HG02885 (cell line): ENCODE data around the gene MC1R.
"Not testable (repeated sequence)": the region's sequence is repeated elsewhere in the genome, so short reads cannot be mapped to it uniquely, and the experiment has no call there.

Source experiments
- ATAC-seq: cut with Tn5 transposase; IDR thresholded peaks from one replicate; pipeline ENCODE4 v1.9.1; 2021; ENCODE audit warnings: mild to moderate bottlenecking; ENCODE audit not compliant: unreplicated experiment, poor library complexity

Gene MC1R

GRCh38 chr16:89913408-89914387 is 5.0 kb upstream of the MC1R start:
- no peak for ATAC-seq

DNA sequence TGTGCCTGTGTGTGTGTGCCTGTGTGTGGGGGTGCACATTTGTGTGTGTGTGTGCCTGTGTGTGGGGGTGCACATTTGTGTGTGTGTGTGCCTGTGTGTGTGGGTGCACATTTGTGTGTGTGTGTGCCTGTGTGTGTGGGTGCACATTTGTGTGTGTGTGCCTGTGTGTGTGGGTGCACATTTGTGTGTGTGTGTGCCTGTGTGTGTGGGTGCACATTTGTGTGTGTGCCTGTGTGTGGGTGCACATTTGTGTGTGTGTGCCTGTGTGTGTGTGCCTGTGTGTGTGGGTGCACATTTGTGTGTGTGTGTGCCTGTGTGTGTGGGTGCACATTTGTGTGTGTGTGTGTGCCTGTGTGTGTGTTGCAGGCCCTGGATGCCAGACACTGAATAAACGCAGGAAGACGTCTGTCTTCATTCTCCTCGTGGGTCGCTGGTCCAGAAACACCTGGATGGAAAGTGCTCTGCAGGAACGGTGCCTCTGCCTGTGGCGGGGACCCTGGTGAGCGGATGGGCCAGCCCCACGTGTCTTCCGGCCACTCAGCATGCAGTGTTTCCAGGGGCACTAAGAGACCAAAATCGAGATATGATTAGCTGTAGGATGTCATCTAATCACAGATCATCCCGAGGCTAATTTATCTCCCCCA is 3.9 kb upstream of the MC1R start:
- not testable (repeated sequence) for ATAC-seq

- ATAC-seq: no peak
Measured at GRCh38 chr16:89915303-89916232, 3.1 kb upstream of the MC1R start.

DNA sequence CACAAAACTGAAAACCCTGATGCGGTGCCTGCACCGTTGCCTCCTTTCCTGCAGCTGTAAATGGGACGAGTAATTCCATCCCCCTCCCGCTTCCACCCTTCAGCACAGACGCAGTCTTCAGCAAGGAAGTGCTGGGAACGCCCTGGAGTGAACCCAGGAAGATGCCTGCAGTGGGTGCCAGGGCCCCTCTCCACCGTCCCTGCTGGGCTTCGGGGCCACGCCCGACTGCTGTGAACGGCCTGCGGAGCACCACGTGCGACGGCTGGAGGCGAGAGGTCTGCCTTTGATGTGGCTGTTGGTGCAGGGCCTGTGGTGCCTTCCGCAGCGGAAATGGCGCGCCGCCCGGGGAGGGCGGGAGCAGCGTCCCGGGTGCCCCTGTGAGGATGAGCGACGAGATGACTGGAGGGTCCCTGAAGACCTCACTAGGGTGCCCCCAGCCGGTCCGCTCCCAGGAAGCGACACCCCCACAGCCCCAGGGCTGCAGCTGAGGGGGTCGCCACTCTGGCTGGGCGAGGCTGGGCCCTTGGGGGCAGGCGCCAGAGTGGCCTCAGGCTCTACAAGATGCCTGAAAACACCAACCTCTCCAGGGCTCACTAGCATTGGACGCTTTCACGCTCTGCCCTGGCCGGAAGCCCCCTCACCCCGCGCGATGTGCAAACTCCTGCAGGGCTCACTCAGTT is 749 bp upstream of the MC1R start:
- ATAC-seq: peak; percentile 78

DNA sequence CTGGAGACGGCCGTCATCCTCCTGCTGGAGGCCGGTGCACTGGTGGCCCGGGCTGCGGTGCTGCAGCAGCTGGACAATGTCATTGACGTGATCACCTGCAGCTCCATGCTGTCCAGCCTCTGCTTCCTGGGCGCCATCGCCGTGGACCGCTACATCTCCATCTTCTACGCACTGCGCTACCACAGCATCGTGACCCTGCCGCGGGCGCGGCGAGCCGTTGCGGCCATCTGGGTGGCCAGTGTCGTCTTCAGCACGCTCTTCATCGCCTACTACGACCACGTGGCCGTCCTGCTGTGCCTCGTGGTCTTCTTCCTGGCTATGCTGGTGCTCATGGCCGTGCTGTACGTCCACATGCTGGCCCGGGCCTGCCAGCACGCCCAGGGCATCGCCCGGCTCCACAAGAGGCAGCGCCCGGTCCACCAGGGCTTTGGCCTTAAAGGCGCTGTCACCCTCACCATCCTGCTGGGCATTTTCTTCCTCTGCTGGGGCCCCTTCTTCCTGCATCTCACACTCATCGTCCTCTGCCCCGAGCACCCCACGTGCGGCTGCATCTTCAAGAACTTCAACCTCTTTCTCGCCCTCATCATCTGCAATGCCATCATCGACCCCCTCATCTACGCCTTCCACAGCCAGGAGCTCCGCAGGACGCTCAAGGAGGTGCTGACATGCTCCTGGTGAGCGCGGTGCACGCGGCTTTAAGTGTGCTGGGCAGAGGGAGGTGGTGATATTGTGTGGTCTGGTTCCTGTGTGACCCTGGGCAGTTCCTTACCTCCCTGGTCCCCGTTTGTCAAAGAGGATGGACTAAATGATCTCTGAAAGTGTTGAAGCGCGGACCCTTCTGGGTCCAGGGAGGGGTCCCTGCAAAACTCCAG is 1.1 kb downstream of the MC1R start:
- ATAC-seq: no peak

- no peak for ATAC-seq
Measured at GRCh38 chr16:89920723-89921122, 2.1 kb downstream of the MC1R start.

- ATAC-seq: no peak
Measured at GRCh38 chr16:89921131-89921701, 2.6 kb downstream of the MC1R start.

- ATAC-seq: no peak
Measured at GRCh38 chr16:89921702-89922476, 3.2 kb downstream of the MC1R start.

DNA sequence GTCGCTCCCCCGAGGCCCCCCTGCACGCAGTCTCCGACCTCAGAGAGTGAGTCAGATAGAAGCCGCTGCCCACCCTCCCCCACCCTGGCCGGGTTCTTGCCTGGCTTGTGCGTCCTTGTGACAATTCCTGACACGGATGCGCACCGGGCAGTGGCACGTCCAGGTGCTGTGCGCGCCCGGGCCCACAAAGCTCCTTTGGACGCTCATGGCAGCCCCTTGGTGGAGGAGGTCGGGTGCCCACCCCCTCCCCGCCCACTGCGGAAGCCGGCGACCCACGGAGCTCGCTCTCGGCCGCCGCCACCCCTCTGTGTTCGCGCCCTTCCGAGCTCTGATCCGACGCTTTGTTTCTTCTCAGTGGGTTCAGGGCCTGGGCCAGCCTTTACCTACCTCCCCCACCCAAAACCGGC is 3.8 kb downstream of the MC1R start:
- no peak for ATAC-seq

DNA sequence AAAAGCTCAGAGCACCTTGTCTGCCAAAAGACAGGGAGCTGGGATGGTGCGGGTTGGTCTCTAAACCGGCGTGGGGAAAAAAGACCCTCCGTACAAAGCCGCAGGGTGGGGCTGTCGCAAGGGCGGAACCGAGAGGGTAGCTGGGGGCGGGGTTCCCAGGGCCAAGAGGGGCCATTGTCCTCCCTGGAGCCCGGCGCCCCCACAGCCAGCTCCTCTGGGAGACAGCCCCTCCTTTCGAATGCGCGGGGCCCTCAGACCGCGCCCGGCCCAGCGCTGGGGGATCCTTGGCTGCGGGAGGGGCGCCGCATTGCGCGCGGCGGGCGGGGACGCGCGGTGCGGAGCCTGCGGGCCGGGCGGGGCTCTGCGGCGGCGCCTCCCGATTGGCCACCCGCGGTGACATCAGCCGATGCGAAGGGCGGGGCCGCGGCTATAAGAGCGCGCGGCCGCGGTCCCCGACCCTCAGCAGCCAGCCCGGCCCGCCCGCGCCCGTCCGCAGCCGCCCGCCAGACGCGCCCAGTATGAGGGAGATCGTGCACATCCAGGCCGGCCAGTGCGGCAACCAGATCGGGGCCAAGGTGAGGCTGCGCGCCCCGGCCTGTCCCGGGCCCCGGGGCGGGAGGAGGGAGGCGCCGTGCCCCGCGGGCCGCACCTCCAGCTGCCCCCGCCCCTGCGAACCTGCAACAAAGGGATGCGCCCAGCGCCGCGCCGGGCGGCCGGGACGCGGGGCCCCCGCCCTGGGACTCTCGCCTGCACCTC is 4.4 kb downstream of the MC1R start, which contains the start of gene TUBB3:
Gene TUBB3 (plus strand): TSS at position 459 of the 756 bp plus-strand sequence. CDS start 60 bp downstream, at position 519.
- peak; percentile 52 for ATAC-seq

DNA sequence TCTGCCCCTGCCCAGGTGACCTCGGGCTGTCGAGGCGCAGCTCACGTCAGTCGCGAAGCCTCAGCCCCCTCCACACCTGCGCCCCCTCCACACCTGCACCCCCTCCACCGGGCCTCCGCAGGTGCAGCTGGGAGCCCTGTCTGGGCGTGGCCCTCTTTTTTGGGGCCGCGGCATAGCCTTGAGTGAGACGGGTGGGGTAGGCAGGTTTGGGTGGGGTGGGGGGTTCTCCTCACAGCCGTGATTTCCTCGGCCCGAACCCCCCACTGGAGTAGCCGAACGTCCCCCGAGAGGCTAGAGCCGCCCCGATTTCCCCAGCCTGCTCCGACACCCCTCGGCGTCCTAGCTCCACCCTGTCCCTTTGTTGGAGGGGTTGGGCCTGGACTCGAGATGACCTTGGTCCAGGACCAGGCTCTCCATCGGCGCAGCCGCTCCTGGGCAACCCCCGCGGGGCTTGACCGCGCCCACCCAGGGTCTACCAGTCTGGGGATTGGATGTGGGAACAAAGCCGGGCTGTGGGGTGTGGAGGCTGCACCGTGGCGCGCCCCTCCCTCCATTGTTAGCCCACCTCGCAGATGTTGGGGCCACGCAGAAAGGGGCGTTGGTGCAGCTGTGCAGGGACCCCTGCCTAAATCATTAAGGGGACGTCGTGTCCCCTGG is 5.1 kb downstream of the MC1R start:
- ATAC-seq: no peak

- ATAC-seq: no peak
Measured at GRCh38 chr16:89924297-89924924, 5.7 kb downstream of the MC1R start.

DNA sequence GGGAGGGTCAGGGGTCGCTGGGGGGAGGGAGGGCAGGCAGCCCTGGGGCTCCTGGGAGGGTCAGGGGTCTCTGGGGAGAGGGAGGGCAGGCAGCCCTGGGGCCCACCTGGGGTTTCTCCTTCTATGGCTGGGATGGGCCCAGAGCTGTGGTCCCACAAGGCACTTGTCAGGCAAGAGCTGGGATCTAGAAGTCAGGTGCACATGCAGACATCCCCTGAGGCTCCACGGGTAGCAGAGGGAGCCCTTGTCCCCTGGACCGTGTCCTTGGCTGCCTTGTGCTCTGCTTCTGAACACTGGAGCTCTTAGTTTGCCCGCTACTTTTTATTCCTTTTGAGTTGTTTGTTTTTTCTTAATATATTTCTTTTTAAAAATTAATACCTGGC is 6.3 kb downstream of the MC1R start:
- ATAC-seq: no peak

GRCh38 chr16:89925596-89926079 is 7.0 kb downstream of the MC1R start:
- ATAC-seq: no peak

GRCh38 chr16:89931305-89931896 is 12.7 kb downstream of the MC1R start:
- ATAC-seq: no peak

DNA sequence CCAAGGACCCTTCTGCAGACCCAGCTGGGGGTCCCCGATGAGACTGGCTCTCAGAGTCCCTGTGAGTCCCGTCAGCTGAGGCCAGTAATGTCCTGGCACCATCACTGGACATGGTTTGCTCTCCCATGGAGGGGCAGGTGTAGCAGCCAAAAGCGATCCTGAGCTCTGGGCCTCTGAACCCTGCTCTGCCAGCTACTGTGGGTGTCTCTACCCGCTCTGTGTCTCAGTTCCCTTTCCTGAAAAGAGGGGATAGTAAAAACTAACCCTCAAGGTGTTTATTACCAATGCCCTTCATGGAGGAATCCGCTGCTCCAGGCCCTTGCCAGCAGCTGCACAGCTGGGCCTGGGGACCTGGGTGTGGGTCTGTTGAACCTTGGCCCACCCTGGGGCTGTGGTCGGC is 13.3 kb downstream of the MC1R start:
- ATAC-seq: no peak
